ENCODE results near the gene CIAO2A.
A peak's percentile ranks its signal among the peaks of the same experiment; 100 is the strongest.

CIAO2A gene

GRCh38 chr15:64052925-64053491, 40.6 kb downstream of the CIAO2A start:
- H3K4me3 ChIP-seq (ENCODE audit: low read depth, low read length) = no peak overlapping the region
- no peak for DNase-seq
- no peaks in the 10 kb centered on the region for H3K4me1 ChIP-seq
- no peak for TF ChIP-seq CTCF (IDR thresholded peaks at IDR 0.05; ENCODE audit: low read depth, low read length)
- no peaks in the 10 kb centered on the region for H3K36me3 ChIP-seq
- H3K9me3 ChIP-seq = no peaks in the 10 kb centered on the region
- no peaks in the 10 kb centered on the region for H3K27me3 ChIP-seq

GRCh38 chr15:64051407-64052259, 42.0 kb downstream of the CIAO2A start:
- no peak for TF ChIP-seq CTCF (IDR thresholded peaks at IDR 0.05; ENCODE audit: low read depth, low read length)
- no peak overlapping the region for H3K4me3 ChIP-seq (ENCODE audit: low read depth, low read length)
- no peaks in the 10 kb centered on the region for H3K9me3 ChIP-seq
- H3K27me3 ChIP-seq = no peaks in the 10 kb centered on the region
- H3K36me3 ChIP-seq = no peaks in the 10 kb centered on the region
- H3K4me1 ChIP-seq = no peaks in the 10 kb centered on the region; the same call in 1 of the 2 replicates
- no peak for DNase-seq

DNA sequence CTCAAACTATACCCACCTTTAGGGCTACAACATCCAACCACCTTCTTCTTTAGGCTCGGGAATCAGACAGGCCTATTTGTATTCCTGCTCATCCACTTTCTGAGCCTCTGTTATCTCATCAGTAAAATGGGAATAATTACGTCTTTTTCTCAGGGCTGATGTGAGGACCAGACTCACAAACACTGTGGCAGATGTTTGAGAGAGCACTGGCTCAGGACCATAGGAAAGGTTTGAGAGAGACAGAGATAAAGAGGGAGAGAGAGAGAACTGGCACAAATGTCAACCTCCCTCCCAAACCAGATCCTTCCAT, 42.6 kb downstream of the CIAO2A start:
- TF ChIP-seq CTCF (IDR thresholded peaks at IDR 0.05; ENCODE audit: low read depth, low read length) = no peak
- DNase-seq = no peak
- Histone ChIP-seq H3K4me1 (no peaks in the 10 kb centered on the region; the same call in 1 of the 2 replicates), H3K36me3 (no peaks in the 10 kb centered on the region), H3K4me3 (ENCODE audit: low read depth, low read length) (no peak overlapping the region), H3K27me3 (no peaks in the 10 kb centered on the region), H3K9me3 (no peaks in the 10 kb centered on the region)

GRCh38 chr15:64050281-64051092, 43.2 kb downstream of the CIAO2A start:
- no peak for TF ChIP-seq CTCF (IDR thresholded peaks at IDR 0.05; ENCODE audit: low read depth, low read length)
- no peaks in the 10 kb centered on the region for H3K36me3 ChIP-seq
- peaks cover 1% of the 10 kb centered on the region for H3K27me3 ChIP-seq
- H3K9me3 ChIP-seq = no peaks in the 10 kb centered on the region
- H3K4me1 ChIP-seq = no peaks in the 10 kb centered on the region; the same call in 1 of the 2 replicates
- no peak overlapping the region for H3K4me3 ChIP-seq (ENCODE audit: low read depth, low read length)
- DNase-seq = peak; percentile 24

- DNase-seq = no peak
- no peaks in the 10 kb centered on the region for H3K36me3 ChIP-seq
- H3K27me3 ChIP-seq = peaks cover 3% of the 10 kb centered on the region
- no peak overlapping the region for H3K4me3 ChIP-seq (ENCODE audit: low read depth, low read length)
- H3K9me3 ChIP-seq = no peaks in the 10 kb centered on the region
- TF ChIP-seq CTCF (IDR thresholded peaks at IDR 0.05; ENCODE audit: low read depth, low read length) = no peak
- H3K4me1 ChIP-seq = no peaks in the 10 kb centered on the region; the same call in 1 of the 2 replicates
Measured at GRCh38 chr15:64048781-64049460, 44.7 kb downstream of the CIAO2A start.

All from BE2C (cell line).